ENCODE data around the gene SCML2. TPM values are rescaled to one million over a fixed set of nuclear protein-coding genes. Genes with fewer than 3 reads are reported as not detected.
"Not testable (repeated sequence)": the region's sequence is repeated elsewhere in the genome, so short reads cannot be mapped to it uniquely, and the experiment has no call there.

SCML2 gene
- total and polyA plus RNA-seq, 7 experiments from 2014 or later: 0.64 to 2.2 (median 1.4) TPM

DNA sequence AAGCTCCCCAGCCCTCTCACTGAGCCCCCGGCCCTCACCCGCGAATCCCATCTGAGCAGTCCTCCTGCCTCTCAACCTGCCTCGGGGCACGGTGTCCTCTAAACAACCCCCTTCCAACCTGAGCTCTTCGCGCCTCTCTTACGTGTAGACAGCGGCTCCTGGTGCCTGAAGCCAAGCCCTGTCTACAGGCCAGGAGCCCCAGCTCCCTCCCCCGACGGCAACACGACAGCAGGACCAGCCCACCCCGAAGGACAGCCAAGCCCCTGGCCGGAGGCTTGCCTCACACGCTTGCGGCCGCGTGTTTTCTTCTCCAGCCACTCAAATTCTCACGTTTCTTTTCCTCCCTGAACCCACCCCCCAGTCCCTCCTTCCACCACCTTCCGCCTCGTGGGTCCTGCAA, 124.8 kb downstream of the SCML2 start:
- H3K9me3 Mint-ChIP-seq; POLR2A ChIA-PET; ATAC-seq; H3K9me3 ChIP-seq (ENCODE audit: control insufficient read depth in 2 of 3, low read length in 3 of 3); H3K27me3 Mint-ChIP-seq; H3K36me3 Mint-ChIP-seq; H3K27ac ChIP-seq (ENCODE audit: low read depth, low read length); H3K4me1 ChIP-seq (ENCODE audit: control insufficient read depth in 2 of 2, insufficient read depth in 2 of 2, low read length in 2 of 2); H3K27me3 ChIP-seq (ENCODE audit: control insufficient read depth in 2 of 2, insufficient read depth in 2 of 2, low read length in 2 of 2); CTCF ChIA-PET; H3K36me3 ChIP-seq (ENCODE audit: control insufficient read depth in 2 of 3, insufficient read depth in 3 of 3, low read length in 3 of 3); DNase-seq; intact Hi-C loops (cut with micrococcal nuclease); H3K27ac Mint-ChIP-seq; H3K4me1 Mint-ChIP-seq; H3K4me3 ChIP-seq (ENCODE audit: low read length); H3K4me3 Mint-ChIP-seq: not testable (repeated sequence)

DNA sequence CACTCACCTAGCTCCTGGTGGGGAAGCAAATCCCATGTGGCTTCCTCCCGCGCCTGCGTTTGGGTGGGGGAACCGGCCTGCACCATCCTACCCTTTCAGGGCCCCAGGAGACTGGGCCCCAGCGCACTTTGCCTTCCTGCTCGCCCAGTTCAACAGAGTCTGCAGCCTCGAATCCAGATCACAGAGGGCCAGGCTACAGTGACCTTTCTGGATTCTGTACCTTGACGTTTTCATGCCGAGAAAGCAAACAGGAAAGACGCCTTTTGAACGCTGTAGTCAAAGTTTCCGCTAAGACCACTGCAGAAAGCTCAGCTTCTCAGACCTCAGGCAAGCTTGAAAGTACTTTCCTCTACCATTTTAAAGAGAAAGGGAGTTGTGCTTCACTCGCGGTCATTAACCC, 126.4 kb downstream of the SCML2 start:
- H3K27me3 Mint-ChIP-seq: no peaks in the 10 kb centered on the region
- intact Hi-C loops (cut with micrococcal nuclease): no loop called here
- H3K4me3 ChIP-seq (ENCODE audit: low read length): no peak overlapping the region
- ChIA-PET CTCF (no interaction called here), POLR2A (no interaction called here)
- no peaks in the 10 kb centered on the region for H3K27me3 ChIP-seq (ENCODE audit: control insufficient read depth in 2 of 2, insufficient read depth in 2 of 2, low read length in 2 of 2)
- ATAC-seq (no peak), DNase-seq (no peak)
- H3K4me3 Mint-ChIP-seq: no peak overlapping the region
- peaks cover 0 to 3% (median 0%) of the 10 kb centered on the region in 11 donors for H3K9me3 Mint-ChIP-seq
- no peak overlapping the region for H3K27ac Mint-ChIP-seq
- no peaks in the 10 kb centered on the region for H3K9me3 ChIP-seq (ENCODE audit: control insufficient read depth in 2 of 3, low read length in 3 of 3)
- H3K36me3 Mint-ChIP-seq: peaks cover 0 to 4% (median 0%) of the 10 kb centered on the region in 5 donors
- H3K36me3 ChIP-seq (ENCODE audit: control insufficient read depth in 2 of 3, insufficient read depth in 3 of 3, low read length in 3 of 3): no peaks in the 10 kb centered on the region
- H3K4me1 ChIP-seq (ENCODE audit: control insufficient read depth in 2 of 2, insufficient read depth in 2 of 2, low read length in 2 of 2): no peaks in the 10 kb centered on the region
- H3K27ac ChIP-seq (ENCODE audit: low read depth, low read length): no peak overlapping the region
- H3K4me1 Mint-ChIP-seq: no peaks in the 10 kb centered on the region

DNA sequence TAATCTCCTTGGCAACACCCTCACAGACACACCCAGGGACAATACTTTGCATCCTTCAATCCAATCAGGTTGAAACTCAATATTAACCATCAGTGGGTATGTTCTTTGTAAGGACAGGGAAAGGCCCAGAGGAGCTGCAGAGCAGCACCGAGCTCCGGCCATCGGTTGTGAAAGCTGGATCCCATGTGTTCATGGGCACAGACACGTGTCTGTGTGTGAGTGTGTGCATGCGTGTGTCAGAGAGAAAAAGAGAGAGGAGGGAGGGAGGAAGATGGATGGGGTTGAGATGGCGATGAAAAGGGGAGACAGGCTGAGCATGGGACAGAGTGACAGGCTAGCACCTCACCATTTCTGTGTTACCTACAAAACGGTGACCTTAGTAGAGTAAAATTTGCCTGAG, 127.0 kb downstream of the SCML2 start:
- Histone ChIP-seq H3K27me3 (ENCODE audit: control insufficient read depth in 2 of 2, insufficient read depth in 2 of 2, low read length in 2 of 2) (no peaks in the 10 kb centered on the region), H3K36me3 (ENCODE audit: control insufficient read depth in 2 of 3, insufficient read depth in 3 of 3, low read length in 3 of 3) (no peaks in the 10 kb centered on the region), H3K4me1 (ENCODE audit: control insufficient read depth in 2 of 2, insufficient read depth in 2 of 2, low read length in 2 of 2) (no peaks in the 10 kb centered on the region), H3K27ac (ENCODE audit: low read depth, low read length) (no peak overlapping the region), H3K4me3 (ENCODE audit: low read length) (no peak overlapping the region), H3K9me3 (ENCODE audit: control insufficient read depth in 2 of 3, low read length in 3 of 3) (no peaks in the 10 kb centered on the region)
- CTCF ChIA-PET: no interaction called here
- Mint-ChIP-seq H3K36me3 (peaks cover 0 to 4% (median 0%) of the 10 kb centered on the region in 5 donors), H3K9me3 (peaks cover 0 to 3% (median 0%) of the 10 kb centered on the region in 11 donors), H3K4me1 (no peaks in the 10 kb centered on the region), H3K27me3 (no peaks in the 10 kb centered on the region), H3K27ac (no peak overlapping the region), H3K4me3 (no peak overlapping the region)
- intact Hi-C loops (cut with micrococcal nuclease): no loop called here
- ATAC-seq (no peak), DNase-seq (no peak)
- POLR2A ChIA-PET: no interaction called here

GRCh38 chrX:18220786-18221185, 133.7 kb downstream of the SCML2 start, which contains the start of gene BEND2:
TSS of gene BEND2 (minus strand) at chrX:18220886. CDS start at chrX:18220750, 136 bp downstream.
- Histone ChIP-seq H3K27me3 (ENCODE audit: control insufficient read depth in 2 of 2, insufficient read depth in 2 of 2, low read length in 2 of 2) (no peaks in the 10 kb centered on the region), H3K4me1 (ENCODE audit: control insufficient read depth in 2 of 2, insufficient read depth in 2 of 2, low read length in 2 of 2) (no peaks in the 10 kb centered on the region), H3K27ac (ENCODE audit: low read depth, low read length) (no peak within 1 kb of the TSS), H3K9me3 (ENCODE audit: control insufficient read depth in 2 of 3, low read length in 3 of 3) (no peaks in the 10 kb centered on the region), H3K36me3 (ENCODE audit: control insufficient read depth in 2 of 3, insufficient read depth in 3 of 3, low read length in 3 of 3) (no peaks in the 10 kb centered on the region), H3K4me3 (ENCODE audit: low read length) (no peak within 1 kb of the TSS)
- H3K4me3 Mint-ChIP-seq: no peak within 1 kb of the TSS
- ChIA-PET POLR2A (no interaction called here), CTCF (no interaction called here)
- H3K4me1 Mint-ChIP-seq: peaks cover 0 to 3% (median 0%) of the 10 kb centered on the region in 7 donors
- peaks cover 0 to 4% (median 0%) of the 10 kb centered on the region in 5 donors for H3K36me3 Mint-ChIP-seq
- no peak within 1 kb of the TSS for H3K27ac Mint-ChIP-seq
- intact Hi-C loops (cut with micrococcal nuclease): no loop called here
- H3K9me3 Mint-ChIP-seq: peaks cover 0 to 8% (median 2%) of the 10 kb centered on the region in 11 donors
- ATAC-seq (no peak), DNase-seq (no peak)
- no peaks in the 10 kb centered on the region for H3K27me3 Mint-ChIP-seq

- H3K27ac Mint-ChIP-seq: no peak overlapping the region
- intact Hi-C loops (cut with micrococcal nuclease): loop anchor here in 1 of 2 donors (1.0 kb wide), 2 partner anchors 422 to 513 kb away; no protein-coding TSS in a partner anchor
- CTCF ChIA-PET: interaction anchor here (1.2 kb wide), 1 partner anchor 265 kb away, joined by 7 read pairs; no protein-coding TSS in a partner anchor
- no peaks in the 10 kb centered on the region for H3K27me3 Mint-ChIP-seq
- peak in 5 of 9 donors; percentile 0 to 10 (median 7) for DNase-seq
- no peaks in the 10 kb centered on the region for H3K27me3 ChIP-seq (ENCODE audit: control insufficient read depth in 2 of 2, insufficient read depth in 2 of 2, low read length in 2 of 2)
- H3K36me3 ChIP-seq (ENCODE audit: control insufficient read depth in 2 of 3, insufficient read depth in 3 of 3, low read length in 3 of 3): no peaks in the 10 kb centered on the region
- H3K27ac ChIP-seq (ENCODE audit: low read depth, low read length): no peak overlapping the region
- no peaks in the 10 kb centered on the region for H3K4me1 Mint-ChIP-seq
- no peak for ATAC-seq
- no peaks in the 10 kb centered on the region for H3K36me3 Mint-ChIP-seq
- POLR2A ChIA-PET: no interaction called here
- H3K4me1 ChIP-seq (ENCODE audit: control insufficient read depth in 2 of 2, insufficient read depth in 2 of 2, low read length in 2 of 2): no peaks in the 10 kb centered on the region
- no peak overlapping the region for H3K4me3 Mint-ChIP-seq
- H3K9me3 Mint-ChIP-seq: no peaks in the 10 kb centered on the region
- H3K4me3 ChIP-seq (ENCODE audit: low read length): no peak overlapping the region
- no peaks in the 10 kb centered on the region for H3K9me3 ChIP-seq (ENCODE audit: control insufficient read depth in 2 of 3, low read length in 3 of 3)
Observed at GRCh38 chrX:18210470-18210869, 144.0 kb downstream of the SCML2 start.

- ChIA-PET POLR2A (no interaction called here), CTCF (no interaction called here)
- Histone ChIP-seq H3K27ac (ENCODE audit: low read depth, low read length) (no peak overlapping the region), H3K4me1 (ENCODE audit: control insufficient read depth in 2 of 2, insufficient read depth in 2 of 2, low read length in 2 of 2) (no peaks in the 10 kb centered on the region), H3K9me3 (ENCODE audit: control insufficient read depth in 2 of 3, low read length in 3 of 3) (no peaks in the 10 kb centered on the region), H3K36me3 (ENCODE audit: control insufficient read depth in 2 of 3, insufficient read depth in 3 of 3, low read length in 3 of 3) (no peaks in the 10 kb centered on the region), H3K27me3 (ENCODE audit: control insufficient read depth in 2 of 2, insufficient read depth in 2 of 2, low read length in 2 of 2) (no peaks in the 10 kb centered on the region), H3K4me3 (ENCODE audit: low read length) (no peak overlapping the region)
- Mint-ChIP-seq H3K4me1 (no peaks in the 10 kb centered on the region), H3K27ac (no peak overlapping the region), H3K9me3 (peaks cover 0 to 4% (median 0%) of the 10 kb centered on the region in 11 donors), H3K4me3 (no peak overlapping the region), H3K36me3 (no peaks in the 10 kb centered on the region), H3K27me3 (no peaks in the 10 kb centered on the region)
- ATAC-seq (no peak), DNase-seq (no peak)
- intact Hi-C loops (cut with micrococcal nuclease): no loop called here
Observed at GRCh38 chrX:18206657-18207056, 147.8 kb downstream of the SCML2 start.

DNA sequence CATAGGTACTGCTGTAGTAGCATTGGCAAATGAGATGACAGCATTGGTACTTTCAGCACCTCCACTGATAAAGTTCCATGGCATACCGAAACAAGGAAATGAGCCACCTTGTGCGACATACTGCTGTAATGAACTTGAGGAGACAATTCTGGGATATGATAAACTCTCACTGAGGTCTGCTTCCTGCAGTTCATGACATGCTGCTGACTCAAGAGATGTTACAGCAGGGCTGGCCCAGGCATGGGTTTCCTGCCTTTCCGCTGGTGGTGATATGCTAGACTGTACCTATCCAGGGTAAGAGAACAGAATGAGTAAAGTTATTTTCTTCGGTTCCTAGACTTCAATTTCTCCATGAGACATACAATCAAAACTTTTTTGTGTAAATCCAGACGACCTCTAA, 150.9 kb downstream of the SCML2 start:
- DNase-seq (no peak), ATAC-seq (no peak)
- no peaks in the 10 kb centered on the region for H3K9me3 ChIP-seq (ENCODE audit: control insufficient read depth in 2 of 3, low read length in 3 of 3)
- ChIA-PET POLR2A (no interaction called here), CTCF (no interaction called here)
- H3K27me3 ChIP-seq (ENCODE audit: control insufficient read depth in 2 of 2, insufficient read depth in 2 of 2, low read length in 2 of 2): no peaks in the 10 kb centered on the region
- Mint-ChIP-seq H3K27ac (no peak overlapping the region), H3K9me3 (peaks cover 0 to 5% (median 0%) of the 10 kb centered on the region in 11 donors), H3K4me1 (no peaks in the 10 kb centered on the region), H3K36me3 (no peaks in the 10 kb centered on the region), H3K4me3 (no peak overlapping the region), H3K27me3 (peaks cover 0 to 2% (median 0%) of the 10 kb centered on the region in 5 donors)
- intact Hi-C loops (cut with micrococcal nuclease): no loop called here
- no peak overlapping the region for H3K27ac ChIP-seq (ENCODE audit: low read depth, low read length)
- no peaks in the 10 kb centered on the region for H3K4me1 ChIP-seq (ENCODE audit: control insufficient read depth in 2 of 2, insufficient read depth in 2 of 2, low read length in 2 of 2)
- H3K4me3 ChIP-seq (ENCODE audit: low read length): no peak overlapping the region
- H3K36me3 ChIP-seq (ENCODE audit: control insufficient read depth in 2 of 3, insufficient read depth in 3 of 3, low read length in 3 of 3): no peaks in the 10 kb centered on the region

Data from naive thymus-derived CD4-positive, alpha-beta T cell (primary cell).